Measurements from ENCODE around the gene GAS2L1.

GAS2L1 gene

GRCh38 chr22:29310065-29310862 is 3.8 kb downstream of the GAS2L1 start:
- no peak for DNase-seq

GRCh38 chr22:29310863-29311339 is 4.5 kb downstream of the GAS2L1 start:
- DNase-seq, result peak; percentile 89

- DNase-seq, result no peak
These were observed 5.2 kb downstream of the GAS2L1 start for GRCh38 chr22:29311464-29312217.

GRCh38 chr22:29312218-29313125 is 6.0 kb downstream of the GAS2L1 start:
- DNase-seq, result no peak

GRCh38 chr22:29313126-29313575 is 6.7 kb downstream of the GAS2L1 start:
- DNase-seq, result peak; percentile 39

GRCh38 chr22:29313576-29314466 is 7.4 kb downstream of the GAS2L1 start:
- DNase-seq, result peak; percentile 12

- no peak for DNase-seq
These were observed 8.3 kb downstream of the GAS2L1 start for GRCh38 chr22:29314537-29315285.

- no peak for DNase-seq
These were observed 9.1 kb downstream of the GAS2L1 start, which contains the start of gene RASL10A for GRCh38 chr22:29315286-29316140. TSS of gene RASL10A (minus strand) at chr22:29315697. CDS start at chr22:29315246, 451 bp downstream.

GRCh38 chr22:29316141-29316828 is 9.8 kb downstream of the GAS2L1 start:
- no peak for DNase-seq

GRCh38 chr22:29317827-29318454 is 11.5 kb downstream of the GAS2L1 start:
- no peak for DNase-seq

- no peak for DNase-seq
These were observed 12.6 kb downstream of the GAS2L1 start for GRCh38 chr22:29319072-29319471.

GRCh38 chr22:29320546-29320945 is 14.1 kb downstream of the GAS2L1 start:
- DNase-seq, result no peak

- no peak for DNase-seq
These were observed 17.2 kb downstream of the GAS2L1 start for GRCh38 chr22:29323641-29324040.

- DNase-seq, result no peak
These were observed 18.9 kb downstream of the GAS2L1 start for GRCh38 chr22:29325356-29325755.

- no peak for DNase-seq
These were observed 19.4 kb downstream of the GAS2L1 start for GRCh38 chr22:29325785-29326315.

GRCh38 chr22:29326481-29326880 is 20.0 kb downstream of the GAS2L1 start:
- no peak for DNase-seq

- DNase-seq, result no peak
These were observed 20.8 kb downstream of the GAS2L1 start for GRCh38 chr22:29327089-29327764.

- DNase-seq, result no peak
These were observed 21.6 kb downstream of the GAS2L1 start for GRCh38 chr22:29328055-29328454.

Data from CD4-positive, alpha-beta T cell treated with Interleukin-15 for 1 hour (primary cell).